Esophagus muscularis mucosa (tissue), 4 donors: Measurements from ENCODE around the gene ZFYVE28. TPM values are rescaled to one million over a fixed set of nuclear protein-coding genes. Genes with fewer than 3 reads are reported as not detected.

Source experiments
- DNase-seq: peaks from one replicate; pipeline ENCODE4 v3.0.0-alpha.2; 2017; ENCODE audit errors: extremely low spot score
- H3K27ac ChIP-seq, 4 donors: fragments of 200-600 bp; sonication (generic); replicated peaks in 1 of 4; 1 replicate in 3 of 4; 2 replicates in 1 of 4; pipeline ENCODE4 v1.5.1; 2016 to 2019; ENCODE audit warnings: mild to moderate bottlenecking in 1 of 4
- H3K27me3 ChIP-seq, 4 donors: fragments of 200-600 bp; sonication (generic); one replicate each; pipeline versions ENCODE4 v1.5.1 to v1.6.0; 2016 to 2019
- H3K36me3 ChIP-seq, 4 donors: fragments of 200-600 bp; sonication (generic); one replicate each; pipeline ENCODE4 v1.5.1; 2016 to 2019
- H3K4me1 ChIP-seq, 4 donors: fragments of 200-600 bp; sonication (generic); one replicate each; pipeline ENCODE4 v1.5.1; 2016 to 2019
- H3K4me3 ChIP-seq, 4 donors: fragments of 200-600 bp; sonication (generic); 1 replicate in 2 of 4; 2 replicates in 2 of 4; pipeline ENCODE4 v1.5.1; 2016 to 2019; ENCODE audit warnings: mild to moderate bottlenecking in 4 of 4, moderate library complexity in 1 of 4
- H3K9me3 ChIP-seq, 4 donors: fragments of 200-600 bp; sonication (generic); 1 replicate in 3 of 4; 2 replicates in 1 of 4; pipeline ENCODE4 v1.5.1; 2016 to 2019
- CTCF ChIP-seq, 3 experiments: fragments of 200-600 bp in 2 of 3; fragments of 450-650 bp in 1 of 3; sonication (generic) in 2 of 3; IDR thresholded peaks; one replicate each; pipeline ENCODE4 v1.5.1; 2017 to 2019; ENCODE audit warnings: antibody characterized with exemption in 3 of 3, mild to moderate bottlenecking in 2 of 3, moderate library complexity in 1 of 3
- EP300 ChIP-seq: sonication (generic); formaldehyde crosslinking; IDR thresholded peaks from one replicate; pipeline ENCODE4 v1.6.1; 2017; ENCODE audit warnings: antibody characterized with exemption
- POLR2A ChIP-seq: fragments of 450-650 bp; IDR thresholded peaks from one replicate; pipeline ENCODE4 v1.6.1; 2017; ENCODE audit warnings: antibody characterized with exemption, moderate library complexity, mild to moderate bottlenecking, low read depth
- POLR2AphosphoS5 ChIP-seq, 2 donors: sonication (generic); formaldehyde crosslinking; IDR thresholded peaks; one replicate each; pipeline ENCODE4 v1.6.1; 2017; ENCODE audit warnings: antibody characterized with exemption in 2 of 2
- WGBS: methylation state at CpG from one replicate; pipeline ENCODE4 v1.1.5; 2018; 5-methylcytosine and 5-hydroxymethylcytosine counted together
- intact Hi-C: fragments of 100-400 bp; cut with DNase I; formaldehyde crosslinking; loops from one replicate; pipeline ENCODE4 v1.15.1; 2023
- total RNA-seq, 4 donors: library from RNA; depleted of rRNA; stranded (reverse); fragments of >200 nt; gene quantifications; one replicate each; pipeline versions ENCODE4 v1.1.0 to v1.2.1, GENCODE V29; 2016

The ZFYVE28 gene
- total RNA-seq, 4 donors from 2014 or later, result 4.5 to 13.4 (median 8.4) TPM

DNA sequence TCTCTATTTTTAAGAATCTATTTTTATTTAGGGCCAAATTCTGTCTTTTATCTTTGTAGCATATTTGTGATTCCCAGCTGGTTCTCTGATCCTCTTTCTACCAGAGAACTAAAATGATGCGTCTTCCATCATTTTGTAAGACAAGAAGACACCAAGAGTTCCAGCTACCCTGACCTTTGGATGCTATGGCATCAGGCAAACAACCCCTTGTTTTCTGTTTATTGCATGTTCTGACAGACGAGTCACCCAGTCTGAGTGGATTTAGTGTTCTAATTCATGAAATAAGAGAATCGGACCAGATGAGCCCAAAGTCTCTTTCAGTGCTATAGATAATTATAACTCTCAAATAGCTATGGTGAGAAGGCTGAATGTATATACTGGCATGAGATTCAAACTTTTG lies 69.7 kb downstream of the ZFYVE28 start:
- Histone ChIP-seq H3K4me1 (peaks cover 0 to 8% (median 0%) of the 10 kb centered on the region in 4 donors), H3K36me3 (peaks cover 0 to 3% (median 0%) of the 10 kb centered on the region in 4 donors), H3K27me3 (no peaks in the 10 kb centered on the region), H3K4me3 (no peak overlapping the region), H3K27ac (no peak overlapping the region), H3K9me3 (no peaks in the 10 kb centered on the region)
- 72% methylated on average over 3 of the region's 3 CpGs for WGBS
- no peak for TF ChIP-seq POLR2A
- intact Hi-C loops, result no loop called here
- DNase-seq, result no peak

DNA sequence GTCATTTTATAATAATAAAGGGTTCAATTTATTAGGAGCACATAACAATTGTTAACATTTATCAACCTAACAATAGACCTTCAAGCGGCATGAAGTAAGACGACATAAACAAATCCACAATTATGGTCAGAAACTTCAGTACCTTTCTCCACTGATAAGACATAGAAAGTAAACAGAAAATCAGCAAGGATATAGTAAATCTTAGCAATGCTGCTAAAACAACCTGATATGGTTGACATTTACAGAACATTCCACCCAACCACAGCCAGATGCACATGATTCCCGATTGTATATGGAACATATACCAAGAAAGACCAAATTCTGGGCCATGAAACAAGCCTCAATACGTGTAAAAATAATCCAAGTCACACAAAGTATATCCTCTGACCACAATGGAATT lies 71.3 kb downstream of the ZFYVE28 start:
- no peak overlapping the region for H3K4me3 ChIP-seq
- 83% methylated on average over 4 of the region's 4 CpGs for WGBS
- no peak for TF ChIP-seq POLR2AphosphoS5 (IDR thresholded peaks at IDR 0.05)
- TF ChIP-seq POLR2A, result no peak
- no peak for TF ChIP-seq CTCF (IDR thresholded peaks at IDR 0.05)
- no peak for TF ChIP-seq EP300
- H3K9me3 ChIP-seq, result no peaks in the 10 kb centered on the region
- intact Hi-C loops, result no loop called here
- no peak for DNase-seq
- H3K4me1 ChIP-seq, result no peaks in the 10 kb centered on the region
- H3K27ac ChIP-seq, result no peak overlapping the region
- H3K27me3 ChIP-seq, result no peaks in the 10 kb centered on the region
- peaks cover 0 to under 1% (median 0%) of the 10 kb centered on the region in 4 donors for H3K36me3 ChIP-seq

DNA sequence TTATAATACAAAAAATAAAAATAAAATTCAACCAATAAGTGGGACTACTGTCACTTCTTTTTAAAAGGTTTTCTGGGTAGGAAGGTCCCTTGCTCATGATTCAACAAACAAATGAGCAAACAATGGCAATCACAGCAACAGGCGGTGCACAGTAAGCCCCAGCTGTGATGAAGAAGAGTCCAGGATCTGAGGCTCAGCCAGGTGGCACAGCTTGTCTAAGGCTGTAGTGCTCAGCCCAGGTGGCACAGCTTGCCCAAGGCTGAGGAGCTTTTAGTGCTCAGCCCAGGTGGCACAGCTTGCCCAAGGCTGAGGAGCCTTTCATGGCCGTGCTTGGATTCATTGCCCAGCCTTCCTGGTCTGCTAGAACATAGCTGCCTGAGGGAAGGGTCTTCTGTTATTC lies 75.0 kb downstream of the ZFYVE28 start:
- no peak overlapping the region for H3K27ac ChIP-seq
- TF ChIP-seq CTCF (IDR thresholded peaks at IDR 0.05) (no peak), POLR2AphosphoS5 (IDR thresholded peaks at IDR 0.05) (no peak), EP300 (no peak), POLR2A (no peak)
- intact Hi-C loops, result no loop called here
- no peaks in the 10 kb centered on the region for H3K4me1 ChIP-seq
- WGBS, result 80% methylated on average over 2 of the region's 2 CpGs
- DNase-seq, result no peak
- no peak overlapping the region for H3K4me3 ChIP-seq
- H3K27me3 ChIP-seq, result no peaks in the 10 kb centered on the region
- H3K36me3 ChIP-seq, result peaks cover 0 to 22% (median 6%) of the 10 kb centered on the region in 4 donors
- H3K9me3 ChIP-seq, result no peaks in the 10 kb centered on the region

DNA sequence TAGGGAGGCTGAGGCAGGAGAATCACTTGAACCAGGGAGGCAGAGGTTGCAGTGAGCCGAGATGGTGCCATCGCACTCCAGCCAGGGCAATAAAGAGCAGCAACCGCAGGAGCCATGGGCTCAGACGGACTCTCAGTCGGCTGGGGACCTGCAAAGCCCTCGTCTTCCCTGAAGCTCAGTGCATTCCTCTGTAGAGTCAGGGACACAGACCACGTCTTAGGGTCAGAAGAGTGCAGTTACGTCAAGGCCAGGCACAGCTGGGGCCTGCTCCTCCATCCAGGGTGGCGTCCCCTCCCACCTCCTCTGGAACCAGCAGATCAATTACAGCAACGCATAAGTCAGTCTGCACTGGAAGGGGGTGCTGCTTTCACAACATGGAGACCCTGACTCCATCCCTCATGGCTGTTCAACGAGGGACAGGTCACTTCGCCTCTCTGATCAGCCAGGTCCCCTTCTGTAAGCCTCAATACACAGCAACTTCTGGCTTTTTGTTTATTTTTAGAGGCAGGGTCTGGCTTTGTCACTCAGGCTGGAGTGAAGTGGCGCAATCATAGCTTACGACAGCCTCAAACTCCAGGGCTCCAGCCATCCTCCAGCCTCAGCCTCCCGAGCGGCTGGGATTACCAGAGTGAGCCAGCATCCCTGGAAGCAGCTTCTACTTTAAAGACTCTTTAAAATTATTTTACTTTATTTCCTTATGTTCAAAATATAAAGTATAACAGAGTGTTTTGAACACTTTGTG lies 76.4 kb downstream of the ZFYVE28 start:
- intact Hi-C loops, result no loop called here
- no peak for TF ChIP-seq POLR2A
- TF ChIP-seq CTCF (IDR thresholded peaks at IDR 0.05), result no peak
- no peak for TF ChIP-seq EP300
- no peak for TF ChIP-seq POLR2AphosphoS5 (IDR thresholded peaks at IDR 0.05)
- DNase-seq, result no peak
- Histone ChIP-seq H3K4me1 (no peaks in the 10 kb centered on the region), H3K27me3 (no peaks in the 10 kb centered on the region), H3K27ac (no peak overlapping the region), H3K9me3 (no peaks in the 10 kb centered on the region), H3K36me3 (peaks cover 0 to 34% (median 9%) of the 10 kb centered on the region in 4 donors), H3K4me3 (no peak overlapping the region)
- 83% methylated on average over 13 of the region's 16 CpGs for WGBS

GRCh38 chr4:2341261-2341841 lies 77.1 kb downstream of the ZFYVE28 start:
- intact Hi-C loops, result no loop called here
- no peak for DNase-seq
- TF ChIP-seq EP300 (no peak), POLR2AphosphoS5 (IDR thresholded peaks at IDR 0.05) (no peak), CTCF (IDR thresholded peaks at IDR 0.05) (no peak), POLR2A (no peak)

More at GRCh38 chr4:2341261-2341841, 77.1 kb downstream of the ZFYVE28 start:
- H3K9me3 ChIP-seq, result no peaks in the 10 kb centered on the region
- WGBS, result 96% methylated on average over 23 of the region's 28 CpGs
- H3K4me1 ChIP-seq, result no peaks in the 10 kb centered on the region
- no peak overlapping the region for H3K27ac ChIP-seq
- H3K36me3 ChIP-seq, result peaks cover 0 to 39% (median 11%) of the 10 kb centered on the region in 4 donors
- H3K4me3 ChIP-seq, result no peak overlapping the region
- H3K27me3 ChIP-seq, result no peaks in the 10 kb centered on the region
